GM21576 (cell line): ENCODE data around the gene CNTNAP2.

Source experiments
- ATAC-seq: cut with Tn5 transposase; IDR thresholded peaks from one replicate; pipeline ENCODE4 v1.9.1; 2021; ENCODE audit warnings: mild to moderate bottlenecking, moderate library complexity; ENCODE audit not compliant: unreplicated experiment

The CNTNAP2 gene

GRCh38 chr7:147432576-147432975, 1316.0 kb downstream of the CNTNAP2 start:
- ATAC-seq, result no peak

DNA sequence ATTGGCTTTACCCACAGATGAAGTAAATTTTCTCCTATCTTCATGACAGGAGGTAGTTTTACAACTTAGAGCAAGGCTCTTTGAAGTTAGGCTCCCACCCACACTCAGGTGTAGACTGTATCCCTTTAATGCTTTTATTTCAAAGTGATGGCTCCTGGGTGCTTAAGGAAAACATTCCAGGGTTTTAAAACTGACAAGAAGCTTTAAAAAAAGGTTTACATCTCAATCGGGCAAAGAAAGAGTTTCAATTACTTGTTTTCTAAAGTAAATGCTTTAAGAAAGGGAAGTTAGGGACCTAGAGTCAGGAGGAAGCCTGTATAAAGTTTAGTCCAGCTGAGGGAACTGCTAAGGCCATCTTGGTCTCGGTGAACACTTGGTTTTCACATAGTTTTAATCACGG, 1320.1 kb downstream of the CNTNAP2 start:
- ATAC-seq, result no peak

DNA sequence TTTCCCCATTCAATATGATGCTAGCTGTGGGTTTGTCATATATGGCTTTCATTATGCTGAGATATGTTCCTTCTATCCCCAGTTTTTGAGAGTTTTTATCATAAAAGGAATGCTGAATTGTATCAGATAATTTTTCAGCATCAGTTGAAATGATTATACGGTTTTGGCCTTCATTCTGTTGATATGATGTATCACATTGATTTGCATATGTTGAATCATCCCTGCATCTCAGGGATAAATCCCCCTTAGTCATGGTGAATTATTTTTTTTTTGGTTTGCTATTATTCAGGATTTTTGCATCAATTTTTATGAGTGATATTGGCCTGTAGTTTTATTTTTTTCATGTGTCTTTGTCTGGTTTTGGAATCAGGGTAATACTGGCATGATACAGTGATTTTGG, 1321.6 kb downstream of the CNTNAP2 start:
- ATAC-seq, result no peak

DNA sequence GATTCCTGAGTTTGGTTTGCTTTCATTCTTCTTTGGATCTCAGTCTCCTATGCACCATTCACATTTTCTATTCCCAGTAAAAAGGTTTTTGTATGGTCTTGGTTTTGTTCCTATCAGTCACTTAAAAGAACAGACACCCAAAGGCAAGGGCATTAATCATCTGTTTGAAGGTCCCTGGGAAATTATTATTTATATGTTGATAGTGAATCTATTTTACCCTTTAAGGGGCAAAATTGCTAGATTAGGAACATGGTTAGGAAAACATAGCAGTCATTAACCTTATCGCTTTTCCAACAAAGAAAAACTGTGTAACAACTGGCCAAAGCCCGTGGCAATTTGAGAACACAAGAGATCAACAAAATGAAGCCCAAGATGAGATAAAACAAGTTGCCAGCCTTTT, 1327.3 kb downstream of the CNTNAP2 start:
- no peak for ATAC-seq

GRCh38 chr7:147452816-147453215, 1336.2 kb downstream of the CNTNAP2 start:
- ATAC-seq, result no peak

DNA sequence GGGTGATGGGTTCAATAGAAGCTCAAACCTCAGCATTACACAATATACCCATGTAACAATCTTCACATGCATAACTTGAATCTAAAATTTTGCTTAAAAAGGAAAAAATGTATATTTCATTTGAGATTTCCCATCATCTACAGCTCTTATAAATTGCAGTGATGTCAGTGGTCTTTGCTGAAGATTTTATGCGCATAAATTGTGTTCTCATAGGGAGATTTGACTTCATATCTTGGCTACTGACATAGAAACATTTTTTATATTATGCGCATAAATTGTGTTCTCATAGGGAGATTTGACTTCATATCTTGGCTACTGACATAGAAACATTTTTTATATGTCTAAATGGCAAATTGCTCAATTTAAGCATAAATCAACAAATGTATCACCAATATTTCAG, 1348.6 kb downstream of the CNTNAP2 start:
- no peak for ATAC-seq

- ATAC-seq, result no peak
Observed at GRCh38 chr7:147472556-147472955, 1356.0 kb downstream of the CNTNAP2 start.

- no peak for ATAC-seq
Observed at GRCh38 chr7:147474862-147475261, 1358.3 kb downstream of the CNTNAP2 start.

- no peak for ATAC-seq
Observed at GRCh38 chr7:147477526-147477925, 1360.9 kb downstream of the CNTNAP2 start.

GRCh38 chr7:147478796-147479195, 1362.2 kb downstream of the CNTNAP2 start:
- ATAC-seq, result no peak

DNA sequence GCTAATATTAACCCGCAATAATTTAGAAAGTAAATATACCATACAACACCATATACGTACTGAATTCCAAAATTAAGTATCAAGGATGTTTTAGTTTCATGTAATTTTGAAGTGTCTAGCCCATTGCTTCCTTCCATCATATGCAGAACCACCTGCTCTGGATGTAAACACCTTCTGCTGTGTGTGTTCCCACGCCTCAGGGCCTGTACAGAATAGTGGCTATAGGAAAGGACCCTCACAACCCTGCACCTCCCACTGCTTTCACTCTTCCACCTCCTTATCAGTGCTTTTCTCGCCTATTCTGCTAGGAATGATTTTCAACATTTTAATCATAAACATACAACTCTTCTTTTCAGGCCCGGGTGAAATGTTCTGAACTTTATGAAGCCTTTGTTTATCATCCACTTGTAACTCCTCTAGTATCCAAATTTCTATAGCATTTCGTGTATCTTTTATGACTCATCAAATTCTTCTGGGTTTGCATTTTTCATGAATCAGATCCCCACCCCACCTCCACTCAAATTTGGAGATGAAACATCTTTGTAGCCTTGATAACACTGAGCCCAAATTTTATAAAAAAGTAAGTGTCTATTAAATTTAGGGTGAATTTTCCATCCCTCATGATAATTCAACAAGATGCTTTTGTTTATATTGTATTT, 1367.2 kb downstream of the CNTNAP2 start:
- ATAC-seq, result no peak

- ATAC-seq, result no peak
Observed at GRCh38 chr7:147485660-147486210, 1369.1 kb downstream of the CNTNAP2 start.

DNA sequence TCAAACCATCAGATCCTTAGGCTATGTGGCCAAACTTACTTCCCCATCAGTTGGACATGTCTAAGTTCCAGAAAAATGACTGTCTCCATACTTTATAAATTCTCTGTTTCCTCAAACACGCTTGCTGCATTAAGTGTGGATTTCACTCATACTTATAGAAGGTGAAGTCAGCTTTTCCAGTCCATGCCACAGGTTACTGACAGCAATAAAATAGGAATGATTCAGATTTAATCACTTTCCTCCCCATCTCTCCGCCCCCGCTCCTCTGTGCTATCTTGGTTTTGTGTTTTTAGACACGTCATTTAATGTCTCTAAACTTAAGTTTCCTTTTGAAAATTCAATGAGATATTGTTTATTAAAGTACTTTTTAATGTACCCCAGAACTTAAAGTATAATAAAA, 1376.0 kb downstream of the CNTNAP2 start:
- ATAC-seq, result no peak

DNA sequence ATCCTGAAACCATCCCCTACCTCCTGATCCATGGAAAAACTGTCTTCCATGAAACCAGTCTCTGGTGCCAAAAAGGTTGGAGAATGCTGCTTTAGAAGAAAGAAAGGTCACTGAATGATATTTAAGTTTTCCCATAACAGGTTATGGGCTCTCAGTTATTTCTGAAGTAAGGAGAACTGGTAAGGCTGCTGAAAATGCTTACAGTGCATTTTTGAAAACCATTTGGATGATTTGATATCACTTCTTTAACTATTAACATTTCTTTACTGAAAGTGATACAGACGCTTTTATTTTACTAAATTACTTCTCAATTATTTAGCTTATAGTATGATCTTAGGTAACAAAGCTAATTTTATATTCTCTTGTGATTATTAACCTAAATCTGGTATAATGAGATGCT, 1379.6 kb downstream of the CNTNAP2 start:
- ATAC-seq, result no peak

DNA sequence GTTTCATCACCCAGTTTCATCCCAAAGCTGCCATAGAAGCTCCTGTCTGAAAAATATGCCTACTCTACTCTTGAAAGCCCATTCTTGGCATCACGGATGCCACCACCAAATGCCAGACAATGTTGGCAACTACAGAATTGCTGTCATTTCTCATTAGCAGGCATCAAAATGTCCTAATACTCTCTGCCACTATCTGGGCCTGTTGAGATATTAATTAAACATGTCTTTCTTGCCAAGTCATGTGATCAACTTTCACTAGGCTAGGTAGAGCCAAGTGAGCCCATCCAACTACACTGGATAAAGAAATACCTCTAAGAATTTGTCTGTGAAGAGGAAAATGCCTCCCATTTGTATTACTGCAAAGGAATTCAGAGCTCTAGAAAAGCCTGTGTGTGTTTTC, 1380.6 kb downstream of the CNTNAP2 start:
- ATAC-seq, result no peak

DNA sequence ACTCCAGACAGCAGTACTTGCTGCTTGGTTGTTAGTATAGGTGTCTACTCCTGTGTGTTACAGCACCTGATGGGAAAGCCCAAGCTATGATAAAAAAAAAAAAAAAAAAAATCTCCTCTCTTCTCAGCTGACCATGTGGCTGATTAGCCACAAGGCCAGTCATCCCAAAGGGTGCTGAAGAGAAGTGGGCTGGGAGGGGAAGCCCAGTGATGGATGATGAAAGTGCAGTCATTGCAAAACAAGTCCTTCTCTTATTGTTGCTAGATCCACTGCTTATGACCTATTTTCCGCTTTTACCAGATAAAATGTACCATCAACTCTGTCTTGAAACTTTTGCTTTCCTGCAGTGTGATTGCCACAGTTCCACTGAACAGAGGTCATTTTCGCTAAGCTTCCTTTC, 1381.5 kb downstream of the CNTNAP2 start:
- ATAC-seq, result no peak

DNA sequence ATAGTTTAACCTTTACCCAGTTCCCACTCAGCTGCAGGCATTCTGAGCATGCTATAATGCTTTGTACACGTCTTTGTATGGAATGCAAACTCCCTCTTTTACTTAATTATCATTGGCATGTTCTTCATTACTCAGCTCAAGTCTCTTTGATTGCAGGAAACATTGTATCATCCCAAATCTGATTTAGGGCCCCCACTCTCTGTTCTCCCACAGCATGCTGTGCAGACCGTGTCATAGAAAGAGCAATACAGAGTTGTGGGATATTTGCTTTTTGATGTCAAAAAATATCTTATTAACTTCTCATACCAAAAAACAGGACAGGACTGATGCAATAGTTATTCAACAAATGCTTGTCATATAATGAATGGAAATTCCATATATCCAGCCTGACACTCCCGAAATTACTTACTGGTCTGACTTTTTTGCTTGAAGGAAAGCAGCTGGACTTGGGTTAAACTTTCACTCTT, 1392.5 kb downstream of the CNTNAP2 start:
- no peak for ATAC-seq

DNA sequence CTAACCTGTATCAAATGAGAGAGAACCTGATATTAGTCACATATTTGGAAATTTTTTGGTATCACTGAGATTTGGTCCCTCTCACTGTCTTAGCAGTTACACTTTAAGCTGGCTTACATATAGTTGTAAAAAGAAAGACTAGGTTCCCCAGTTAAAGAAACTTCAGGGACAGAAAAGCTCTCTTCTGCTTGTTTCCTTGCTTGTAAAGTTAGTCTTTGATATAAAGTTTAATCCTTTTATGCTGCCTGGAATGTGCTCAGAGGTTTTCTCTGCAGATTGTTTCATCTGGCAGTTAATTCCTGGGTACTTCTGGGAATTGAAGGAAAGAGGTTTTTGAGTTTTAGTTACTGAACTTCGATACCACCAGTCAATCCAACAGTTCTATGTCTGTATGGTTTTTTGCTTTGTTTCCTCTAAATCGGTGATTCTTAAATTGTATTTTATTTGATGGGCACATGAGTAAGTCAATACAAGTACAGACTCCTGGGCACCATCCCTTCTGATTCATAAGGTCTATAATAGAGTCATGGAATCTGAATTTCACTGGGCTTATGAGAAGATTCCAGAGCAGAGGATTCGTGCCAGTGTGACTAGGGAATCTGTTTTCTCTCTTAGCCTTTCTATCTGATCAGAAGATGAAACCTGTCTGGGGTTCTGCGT, 1393.1 kb downstream of the CNTNAP2 start:
- ATAC-seq, result no peak

GRCh38 chr7:147510201-147510542, 1393.6 kb downstream of the CNTNAP2 start:
- ATAC-seq, result no peak

DNA sequence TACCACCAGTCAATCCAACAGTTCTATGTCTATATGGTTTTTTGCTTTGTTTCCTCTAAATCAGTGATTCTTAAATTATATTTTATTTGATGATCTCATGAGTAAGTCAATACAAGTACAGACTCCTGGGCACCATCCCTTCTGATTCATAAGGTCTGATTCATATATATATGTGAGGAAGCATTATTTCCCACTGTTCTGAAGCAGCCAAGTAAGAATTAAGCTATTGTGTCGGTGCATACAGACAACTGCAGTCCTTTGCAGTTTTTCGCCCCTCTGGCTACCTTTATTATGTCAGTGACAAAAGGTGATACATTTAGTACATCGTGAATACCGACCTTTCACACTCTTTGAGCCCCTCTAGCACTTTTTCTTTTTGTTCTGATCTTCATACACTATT, 1394.3 kb downstream of the CNTNAP2 start:
- ATAC-seq, result no peak

GRCh38 chr7:147513451-147513850, 1396.8 kb downstream of the CNTNAP2 start:
- no peak for ATAC-seq

- no peak for ATAC-seq
Observed at GRCh38 chr7:147516391-147516790, 1399.8 kb downstream of the CNTNAP2 start.

GRCh38 chr7:147519062-147519461, 1402.5 kb downstream of the CNTNAP2 start:
- no peak for ATAC-seq
